Mesothelial cell of epicardium (in vitro differentiated cells): ENCODE results near the gene SAA4. TPM values are rescaled to one million over a fixed set of nuclear protein-coding genes. Genes with fewer than 3 reads are reported as not detected.
"Not testable (repeated sequence)": the region's sequence is repeated elsewhere in the genome, so short reads cannot be mapped to it uniquely, and the experiment has no call there.

Experiments
- DNase-seq, 2 experiments: peaks; one replicate each; pipeline ENCODE4 v3.0.0; 2021; ENCODE audit warnings: low spot score in 2 of 2; ENCODE audit not compliant: unreplicated experiment in 2 of 2
- H3K27ac Mint-ChIP-seq: 2 replicates; pipeline ENCODE4 v1.8.0; 2021; ENCODE audit warnings: mixed read lengths
- H3K27me3 Mint-ChIP-seq: 2 replicates; pipeline ENCODE4 v1.8.0; 2021; ENCODE audit warnings: low read depth, mixed read lengths
- H3K36me3 Mint-ChIP-seq: 2 replicates; pipeline ENCODE4 v1.8.0; 2021; ENCODE audit warnings: mixed read lengths
- H3K4me1 Mint-ChIP-seq: 2 replicates; pipeline ENCODE4 v1.8.0; 2021; ENCODE audit warnings: mixed read lengths
- H3K4me3 Mint-ChIP-seq: 2 replicates; pipeline ENCODE4 v1.8.0; 2021; ENCODE audit warnings: mild to moderate bottlenecking, moderate library complexity, mixed read lengths
- H3K9me3 Mint-ChIP-seq: 2 replicates; pipeline ENCODE4 v1.8.0; 2021; ENCODE audit warnings: mixed read lengths
- CTCF ChIP-seq: fragments of 200-600 bp; sonication (generic); IDR thresholded peaks from one replicate; pipeline ENCODE4 v1.5.0; 2021; ENCODE audit warnings: antibody characterized with exemption; ENCODE audit not compliant: unreplicated experiment
- total RNA-seq: library from RNA; stranded (reverse); gene quantifications from 3 replicates; pipeline ENCODE4 v1.2.1, GENCODE V29; 2021

The SAA4 gene
- total RNA-seq, 1 donor from 2014 or later, result not detected

DNA sequence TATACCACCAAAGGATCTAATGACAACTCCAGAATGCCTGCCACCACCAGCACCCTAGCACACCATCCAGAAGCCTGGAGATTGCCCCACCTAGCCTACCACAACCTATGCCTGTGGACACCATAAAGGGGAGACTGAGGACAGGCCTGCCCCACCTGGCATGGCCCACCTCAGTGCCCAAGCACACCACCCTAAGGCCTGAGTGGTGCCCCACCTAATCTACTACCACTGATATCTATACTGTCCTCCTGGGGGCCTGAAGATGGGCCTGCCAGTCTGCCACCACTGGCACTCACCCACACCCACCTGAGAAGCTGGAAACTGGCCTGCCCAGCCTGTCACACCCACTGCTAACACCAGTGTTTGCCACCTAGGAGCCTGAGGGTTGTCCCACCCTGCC lies 31.8 kb downstream of the SAA4 start:
- Mint-ChIP-seq H3K27me3 (peaks cover 45% of the 10 kb centered on the region), H3K4me3 (no peak overlapping the region), H3K36me3 (no peaks in the 10 kb centered on the region), H3K4me1 (no peaks in the 10 kb centered on the region), H3K9me3 (peaks cover 5% of the 10 kb centered on the region), H3K27ac (no peak overlapping the region)
- no peak for DNase-seq
- TF ChIP-seq CTCF, result no peak

DNA sequence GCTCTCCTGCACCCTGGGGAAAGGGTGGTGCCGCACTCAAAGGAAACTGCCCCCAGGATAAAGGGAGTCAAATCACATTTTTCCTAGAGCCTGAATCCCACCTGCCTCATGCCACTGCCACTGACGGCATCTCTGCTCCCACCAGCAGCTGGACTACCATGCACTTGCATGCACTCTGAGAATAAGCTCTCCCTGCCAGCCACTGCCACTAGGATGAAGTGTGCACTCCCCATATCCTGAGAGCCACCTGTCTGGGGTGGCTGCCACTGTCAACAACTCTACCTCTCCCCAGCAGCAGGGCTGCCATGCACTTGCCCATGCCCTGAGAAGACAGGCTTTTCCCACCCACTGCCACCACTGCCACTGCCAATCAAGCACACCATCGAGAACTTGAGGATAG lies 32.4 kb downstream of the SAA4 start:
- H3K9me3 Mint-ChIP-seq, result peaks cover 5% of the 10 kb centered on the region
- H3K27ac Mint-ChIP-seq, result no peak overlapping the region
- H3K36me3 Mint-ChIP-seq, result no peaks in the 10 kb centered on the region
- H3K4me3 Mint-ChIP-seq, result no peak overlapping the region
- H3K27me3 Mint-ChIP-seq, result peaks cover 46% of the 10 kb centered on the region
- no peaks in the 10 kb centered on the region for H3K4me1 Mint-ChIP-seq
- DNase-seq, result no peak
- TF ChIP-seq CTCF, result no peak

GRCh38 chr11:18203723-18204122 lies 32.9 kb downstream of the SAA4 start:
- no peak overlapping the region for H3K4me3 Mint-ChIP-seq

DNA sequence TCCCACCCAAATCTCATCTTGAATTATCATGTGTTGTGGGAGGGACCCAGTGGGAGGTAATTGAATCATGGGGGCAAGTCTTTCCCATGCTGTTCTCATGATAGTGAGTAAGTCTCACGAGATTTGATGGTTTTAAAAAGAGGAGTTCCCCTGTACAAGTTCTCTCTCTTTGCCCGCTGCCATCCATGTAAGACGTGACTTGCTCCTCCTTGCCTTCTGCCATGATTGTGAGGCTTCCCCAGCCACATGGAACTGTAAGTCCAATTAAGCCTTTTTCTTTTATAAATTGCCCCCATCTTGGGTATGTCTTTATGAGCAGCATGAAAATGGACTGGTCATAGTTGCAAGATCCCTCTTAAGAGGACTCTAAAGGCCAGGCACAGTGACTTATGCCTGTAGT lies 38.9 kb downstream of the SAA4 start:
- not testable (repeated sequence) for H3K4me3 Mint-ChIP-seq, H3K27ac Mint-ChIP-seq, H3K9me3 Mint-ChIP-seq, DNase-seq, H3K36me3 Mint-ChIP-seq, H3K4me1 Mint-ChIP-seq
- peaks cover 53% of the 10 kb centered on the region for H3K27me3 Mint-ChIP-seq

More at GRCh38 chr11:18203723-18204122, 32.9 kb downstream of the SAA4 start:
- Mint-ChIP-seq H3K9me3 (peaks cover 5% of the 10 kb centered on the region), H3K4me1 (no peaks in the 10 kb centered on the region), H3K27me3 (peaks cover 45% of the 10 kb centered on the region), H3K27ac (no peak overlapping the region), H3K36me3 (no peaks in the 10 kb centered on the region)
- TF ChIP-seq CTCF, result no peak
- no peak for DNase-seq

DNA sequence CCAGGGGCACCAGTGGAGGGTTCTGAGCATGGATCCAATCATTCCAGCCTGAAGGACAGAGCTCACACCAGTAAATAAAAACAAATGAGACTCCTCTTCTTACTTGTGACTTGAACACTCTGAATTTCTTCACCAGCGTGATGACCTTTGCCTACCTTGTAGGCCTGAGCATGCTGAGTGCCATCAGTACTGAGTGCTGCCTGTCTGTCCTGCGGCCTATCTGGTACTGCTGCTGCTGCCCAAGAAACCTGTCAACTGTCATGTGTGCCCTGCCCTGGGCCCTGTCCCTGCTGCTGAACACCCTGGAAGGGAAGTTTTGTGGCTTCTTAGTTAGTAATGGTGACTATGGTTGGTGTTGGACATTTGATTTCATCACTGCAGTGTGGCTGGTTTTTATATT lies 40.1 kb downstream of the SAA4 start:
- Mint-ChIP-seq H3K4me1 (no peaks in the 10 kb centered on the region), H3K9me3 (no peaks in the 10 kb centered on the region), H3K4me3 (no peak overlapping the region), H3K36me3 (no peaks in the 10 kb centered on the region), H3K27ac (no peak overlapping the region), H3K27me3 (peaks cover 56% of the 10 kb centered on the region)
- DNase-seq, result no peak
- TF ChIP-seq CTCF, result no peak

- H3K4me1 Mint-ChIP-seq, result no peaks in the 10 kb centered on the region
- H3K27me3 Mint-ChIP-seq, result peaks cover 60% of the 10 kb centered on the region
- H3K9me3 Mint-ChIP-seq, result no peaks in the 10 kb centered on the region
- H3K27ac Mint-ChIP-seq, result no peak overlapping the region
- no peak for TF ChIP-seq CTCF
- H3K4me3 Mint-ChIP-seq, result no peak overlapping the region
- H3K36me3 Mint-ChIP-seq, result no peaks in the 10 kb centered on the region
- DNase-seq, result no peak
Observed at GRCh38 chr11:18193010-18193409, 43.6 kb downstream of the SAA4 start.
